ENCODE measurements around the gene SRSF1.
A peak's percentile ranks its signal among the peaks of the same experiment; 100 is the strongest.
"Not testable (repeated sequence)": the region's sequence is repeated elsewhere in the genome, so short reads cannot be mapped to it uniquely, and the experiment has no call there.

The SRSF1 gene

GRCh38 chr17:57963149-57963511, 43.9 kb downstream of the SRSF1 start:
- DNase-seq, result no peak

GRCh38 chr17:57962279-57963148, 44.5 kb downstream of the SRSF1 start:
- DNase-seq, result no peak

GRCh38 chr17:57959929-57960328, 47.1 kb downstream of the SRSF1 start:
- DNase-seq, result no peak

- DNase-seq, result not testable (repeated sequence)
These were observed 48.7 kb downstream of the SRSF1 start for GRCh38 chr17:57958391-57958790.

GRCh38 chr17:57957886-57958285, 49.2 kb downstream of the SRSF1 start:
- DNase-seq, result no peak

- DNase-seq, result no peak
These were observed 49.8 kb downstream of the SRSF1 start for GRCh38 chr17:57957120-57957850.

GRCh38 chr17:57956291-57957119, 50.5 kb downstream of the SRSF1 start:
- peak in 2 of 3 experiments; percentile 41 to 72 for DNase-seq

GRCh38 chr17:57955183-57955931, 51.7 kb downstream of the SRSF1 start, which contains the start of gene CUEDC1:
CUEDC1 (minus strand) TSS chr17:57955412; CDS start chr17:57885564, 69,848 bp downstream.
- DNase-seq, result peak; percentile 55 to 80 (median 69)

- peak; percentile 57 to 85 (median 71) for DNase-seq
These were observed 52.5 kb downstream of the SRSF1 start for GRCh38 chr17:57954397-57955182.

- DNase-seq, result no peak
These were observed 53.2 kb downstream of the SRSF1 start for GRCh38 chr17:57953705-57954396.

All from NCI-H1417 (cell line).